GM21786 (cell line): ENCODE data around the gene CCDC187.

Experiments
- ATAC-seq: cut with Tn5 transposase; IDR thresholded peaks from one replicate; pipeline ENCODE4 v1.9.1; 2021; ENCODE audit not compliant: unreplicated experiment

Gene CCDC187

DNA sequence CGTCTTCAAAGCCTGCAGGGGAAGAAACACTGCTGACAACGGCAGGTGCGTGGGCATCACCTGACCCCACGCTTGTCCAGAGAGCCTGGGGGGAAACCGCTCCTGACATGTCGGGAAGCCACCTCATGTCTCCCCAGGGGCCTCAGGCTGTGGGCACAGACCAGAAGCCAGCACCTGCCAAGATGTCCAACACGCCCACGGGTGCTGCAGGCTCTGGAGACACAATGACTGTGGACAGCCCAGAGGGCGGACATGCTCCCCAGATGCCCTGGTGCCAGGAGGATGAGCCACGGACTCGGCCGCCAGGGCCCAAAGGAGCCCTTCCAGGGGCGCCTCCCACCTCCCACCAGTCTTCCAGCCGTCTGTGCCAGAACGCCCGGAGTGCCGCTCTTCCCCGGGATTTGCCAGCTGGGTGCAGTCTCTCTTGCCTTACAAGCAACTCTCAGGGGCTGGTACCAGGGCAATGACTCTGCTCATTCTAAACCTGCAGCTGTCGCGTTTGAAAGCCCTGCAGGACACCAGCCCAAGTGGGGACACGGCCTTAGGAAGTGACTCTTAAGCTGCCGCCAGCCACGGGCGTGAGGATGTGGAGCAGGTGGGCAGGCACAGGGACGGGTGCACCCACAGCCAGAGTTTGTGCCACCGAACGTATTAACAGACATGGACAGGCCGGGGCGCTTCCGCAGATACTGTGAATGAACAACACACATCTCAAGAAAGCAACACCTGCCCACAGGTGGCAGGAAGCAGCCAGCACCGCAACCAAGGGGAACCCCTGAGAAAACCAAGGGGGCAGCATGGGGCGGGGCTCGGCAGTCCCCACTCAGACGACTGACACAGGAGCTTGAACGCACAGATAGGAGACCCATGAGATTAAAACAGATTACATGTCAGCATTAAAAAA lies 92.2 kb downstream of the CCDC187 start:
- no peak for ATAC-seq

DNA sequence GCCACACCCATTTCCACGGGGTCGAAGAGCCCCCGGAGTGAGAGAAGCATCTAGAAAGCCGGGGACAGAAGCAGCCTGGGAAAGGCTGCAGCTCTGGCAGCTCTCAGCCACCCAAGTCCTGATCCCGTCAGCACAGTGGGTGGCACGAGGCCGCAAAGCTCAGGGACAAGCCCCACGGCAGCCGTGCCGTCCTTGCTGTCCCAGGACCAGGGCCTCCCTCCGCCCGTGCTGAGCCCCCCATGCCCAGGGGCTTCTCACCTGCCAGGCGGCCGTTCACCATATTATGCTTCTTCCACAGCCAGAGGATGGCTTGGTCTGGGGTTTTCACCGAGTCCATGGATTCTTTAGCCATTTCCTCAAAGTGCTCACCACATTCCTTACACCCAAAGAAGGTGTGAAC lies 92.9 kb downstream of the CCDC187 start:
- ATAC-seq = no peak

DNA sequence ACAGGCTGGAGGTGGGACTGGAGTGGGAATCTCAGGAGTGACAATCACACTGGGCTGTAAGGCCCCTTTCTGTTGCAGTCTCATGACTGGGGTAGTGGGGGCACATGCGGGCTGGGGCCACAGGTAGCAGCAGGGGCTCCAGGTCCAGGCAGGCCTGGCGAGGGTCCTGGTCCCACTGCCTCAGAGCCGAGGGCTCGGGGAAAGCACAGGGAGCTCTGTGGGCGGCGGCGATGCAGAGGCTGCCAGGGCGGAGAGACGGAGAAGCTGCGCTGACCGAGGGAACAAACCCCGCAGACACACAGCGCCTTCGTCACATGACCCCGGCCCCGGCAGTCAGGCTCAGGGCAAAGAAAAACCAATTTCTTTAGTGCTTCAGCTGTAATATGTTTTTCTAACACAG lies 93.6 kb downstream of the CCDC187 start:
- no peak for ATAC-seq

DNA sequence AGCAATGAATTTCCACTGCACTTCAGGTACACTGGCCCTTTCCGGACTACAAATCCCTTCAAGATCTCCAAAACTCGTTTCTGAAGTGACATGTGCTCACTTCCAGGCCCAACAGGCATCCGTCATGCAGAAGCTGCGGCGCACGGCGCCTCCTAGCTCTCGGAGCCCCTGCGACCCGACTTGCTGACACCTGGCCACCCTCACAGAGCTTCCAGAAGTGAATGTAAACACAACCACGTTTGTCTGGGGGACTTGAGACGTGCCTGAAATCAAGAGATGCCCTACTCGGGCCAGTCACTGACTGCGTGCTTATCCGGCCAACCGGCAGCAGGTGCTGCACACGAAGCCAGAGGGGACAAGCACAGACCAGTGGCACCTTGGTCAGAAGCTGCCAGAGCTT lies 94.1 kb downstream of the CCDC187 start:
- ATAC-seq = no peak

DNA sequence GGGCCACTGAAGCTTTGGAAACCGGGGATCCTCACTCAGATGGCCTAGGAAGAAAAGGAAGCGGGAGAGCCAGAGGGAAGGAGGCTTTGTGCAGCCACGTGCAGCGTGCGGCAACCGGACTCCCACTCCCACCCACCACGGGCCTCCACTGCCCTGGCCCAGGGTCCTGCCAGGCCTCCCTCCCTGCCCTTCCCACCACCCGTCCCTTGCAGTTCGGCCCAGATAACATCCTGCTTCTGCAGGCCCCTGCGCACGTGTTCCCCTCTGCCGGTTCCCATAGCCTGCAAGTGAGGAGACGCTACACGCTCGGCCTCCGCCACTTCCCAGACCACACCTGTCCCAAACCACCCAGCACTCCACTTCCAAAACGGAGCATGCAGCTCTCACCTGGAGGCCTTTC lies 94.7 kb downstream of the CCDC187 start:
- no peak for ATAC-seq

DNA sequence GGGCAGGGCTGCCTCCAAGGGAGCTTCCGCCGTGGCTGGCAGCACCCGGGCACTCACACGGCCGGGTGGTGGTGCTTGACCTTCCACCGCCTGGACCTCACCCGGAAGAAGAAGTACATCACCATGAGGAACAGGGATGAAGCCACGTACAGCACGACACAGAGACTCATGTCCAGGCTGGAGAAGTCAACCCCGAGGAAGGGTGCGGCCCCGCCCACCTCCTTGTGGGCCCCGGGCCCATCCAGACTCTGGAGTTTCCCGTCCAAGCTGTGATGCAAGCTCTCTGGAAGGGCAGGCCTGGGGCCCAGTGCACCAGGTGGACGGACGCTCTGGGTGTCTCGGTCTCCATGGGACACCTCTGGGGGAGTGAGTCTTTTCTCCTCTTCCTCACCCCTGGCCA lies 95.2 kb downstream of the CCDC187 start:
- no peak for ATAC-seq

DNA sequence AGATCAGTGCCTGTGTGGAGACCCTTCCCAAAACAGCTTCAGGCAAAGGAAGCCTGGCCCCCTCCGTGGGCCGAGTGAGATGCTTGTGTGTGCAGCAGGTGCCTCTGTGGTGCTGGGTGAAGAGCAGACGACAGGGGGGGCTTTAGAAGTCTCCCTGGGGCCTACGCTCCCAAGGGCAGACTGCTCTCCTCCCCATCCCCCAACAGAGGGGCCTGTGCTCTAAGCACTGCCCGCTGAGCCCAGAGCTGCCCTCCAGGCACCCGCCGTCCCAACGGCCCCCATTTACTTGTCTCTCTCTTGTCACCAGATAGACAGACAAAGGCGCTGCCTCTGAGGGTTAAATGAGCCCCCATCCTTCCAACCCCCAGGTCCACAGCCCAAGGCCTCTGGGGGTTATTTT lies 96.3 kb downstream of the CCDC187 start:
- ATAC-seq = no peak

DNA sequence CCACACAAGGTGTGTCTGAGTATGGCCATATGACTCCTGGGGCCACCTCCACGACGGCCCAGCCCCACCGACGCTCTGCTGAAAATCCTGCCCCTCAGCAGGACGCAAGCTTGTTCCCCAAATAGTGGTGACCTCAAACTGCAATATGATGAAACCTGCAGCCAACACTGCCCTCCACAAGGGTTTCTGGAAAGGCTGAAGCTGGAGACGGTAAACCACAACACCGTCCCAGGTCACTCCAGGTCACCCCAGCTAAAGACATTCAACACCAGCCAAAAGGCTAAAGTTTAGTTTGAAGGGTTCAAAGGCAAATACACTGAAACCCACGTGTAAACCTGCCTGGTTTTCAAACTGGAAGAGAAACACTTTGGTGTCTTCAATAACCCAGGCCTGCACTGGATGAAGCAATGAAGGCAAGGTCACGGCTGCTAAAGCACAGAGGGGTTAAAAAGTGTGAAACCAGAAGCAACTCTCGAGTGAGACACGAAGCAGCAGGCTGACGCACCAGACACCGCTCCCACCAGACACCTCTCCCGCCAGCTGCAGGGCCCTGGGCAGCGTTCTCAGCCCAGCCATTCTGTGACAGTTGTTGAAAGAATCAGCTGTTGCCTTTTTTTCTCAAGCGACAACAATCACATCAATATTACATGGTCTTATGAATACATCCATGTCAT lies 97.2 kb downstream of the CCDC187 start:
- ATAC-seq = no peak

DNA sequence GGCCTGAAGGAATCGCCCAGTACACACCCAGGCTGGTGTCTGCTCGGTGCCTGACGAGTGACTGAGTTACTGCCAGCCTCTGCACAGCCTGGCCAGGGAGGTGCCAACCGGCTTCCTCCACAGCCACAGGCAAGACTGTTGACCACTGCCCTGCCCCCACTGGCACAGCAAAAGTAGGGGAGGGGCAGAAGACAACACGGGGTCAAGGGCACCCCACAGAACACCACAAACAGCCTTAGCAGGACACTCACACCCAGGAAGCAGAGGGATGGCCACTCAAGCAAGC lies 98.2 kb downstream of the CCDC187 start:
- no peak for ATAC-seq

DNA sequence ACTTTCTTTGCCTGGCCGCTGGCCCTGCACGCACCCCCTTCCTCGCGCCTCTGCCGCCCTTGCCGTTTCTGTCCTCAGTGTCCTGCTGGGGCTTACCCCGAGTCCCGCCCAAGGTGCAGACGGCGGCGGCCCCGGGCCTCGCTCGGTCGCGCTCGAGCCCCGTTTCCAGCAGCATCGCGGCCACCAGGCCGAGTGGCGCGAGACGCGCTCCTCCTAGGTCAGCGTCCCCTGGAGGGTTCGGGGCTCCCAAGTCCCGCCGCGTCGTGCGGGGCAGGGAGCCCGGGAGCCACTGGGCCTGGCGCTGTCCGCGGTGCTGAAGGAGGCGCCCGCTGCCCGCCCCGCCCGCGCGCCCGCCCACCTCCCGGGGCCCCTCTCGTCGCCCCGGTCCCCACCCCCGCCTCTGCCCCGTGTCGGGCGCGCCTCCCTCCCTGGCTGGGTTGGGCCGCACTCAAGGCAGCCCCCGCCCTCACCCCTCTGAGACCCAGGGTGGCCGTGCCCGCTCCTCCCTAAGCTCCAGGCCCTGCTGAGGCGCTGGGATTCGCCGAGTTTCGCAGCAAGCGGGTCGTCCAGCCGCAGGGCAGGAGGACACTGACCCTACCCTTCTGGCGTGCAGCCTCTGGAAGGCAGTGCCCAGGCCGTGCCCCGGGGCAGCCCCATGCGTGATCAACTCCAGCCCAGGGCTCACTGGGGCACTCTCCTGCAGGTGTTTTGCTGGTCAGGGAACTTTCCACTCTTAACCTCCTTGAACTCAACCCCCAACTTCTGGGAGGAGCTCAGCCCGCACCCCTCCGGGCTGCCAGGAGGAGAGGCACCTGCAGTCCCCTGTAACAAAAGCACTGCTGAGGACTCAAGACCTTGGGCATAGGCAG lies 98.8 kb downstream of the CCDC187 start, which contains the start of gene LHX3:
Gene LHX3, minus strand, starts transcription at position 291 of the 869 bp plus-strand sequence. Its CDS starts 116 bp downstream, at position 175.
- ATAC-seq = no peak

DNA sequence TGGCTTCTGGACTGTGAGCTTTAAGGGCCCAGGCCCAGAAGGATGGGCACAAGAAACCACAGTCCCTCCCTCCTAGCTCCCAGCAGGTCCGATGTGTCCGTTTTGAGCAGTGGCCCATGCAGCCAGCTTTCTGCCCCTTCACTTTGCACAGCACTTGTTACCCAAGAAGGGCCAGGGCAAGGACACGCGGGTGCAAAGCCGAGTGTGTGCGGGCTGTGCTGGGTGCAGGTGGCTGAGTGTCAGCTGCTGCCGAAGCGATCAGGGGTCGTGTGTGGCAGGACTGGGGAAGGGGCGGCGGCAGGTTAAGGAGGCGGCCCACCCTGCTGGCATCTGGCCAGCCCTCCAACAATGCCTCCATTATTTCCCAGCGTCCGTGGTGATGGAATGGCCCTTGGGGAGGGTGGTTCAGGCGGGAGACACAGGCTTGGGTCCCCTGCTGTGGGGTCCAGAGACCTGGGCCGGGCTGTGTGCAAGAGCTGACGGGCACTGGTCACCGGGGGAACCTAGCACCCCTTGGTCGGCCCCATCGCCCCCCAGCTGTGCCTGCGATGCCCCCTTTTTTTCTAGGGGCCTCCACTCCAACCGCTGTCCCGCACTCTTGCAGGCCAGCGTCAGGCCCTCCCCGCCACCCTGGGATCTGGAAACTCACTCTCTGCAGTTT lies 99.6 kb downstream of the CCDC187 start:
- no peak for ATAC-seq

DNA sequence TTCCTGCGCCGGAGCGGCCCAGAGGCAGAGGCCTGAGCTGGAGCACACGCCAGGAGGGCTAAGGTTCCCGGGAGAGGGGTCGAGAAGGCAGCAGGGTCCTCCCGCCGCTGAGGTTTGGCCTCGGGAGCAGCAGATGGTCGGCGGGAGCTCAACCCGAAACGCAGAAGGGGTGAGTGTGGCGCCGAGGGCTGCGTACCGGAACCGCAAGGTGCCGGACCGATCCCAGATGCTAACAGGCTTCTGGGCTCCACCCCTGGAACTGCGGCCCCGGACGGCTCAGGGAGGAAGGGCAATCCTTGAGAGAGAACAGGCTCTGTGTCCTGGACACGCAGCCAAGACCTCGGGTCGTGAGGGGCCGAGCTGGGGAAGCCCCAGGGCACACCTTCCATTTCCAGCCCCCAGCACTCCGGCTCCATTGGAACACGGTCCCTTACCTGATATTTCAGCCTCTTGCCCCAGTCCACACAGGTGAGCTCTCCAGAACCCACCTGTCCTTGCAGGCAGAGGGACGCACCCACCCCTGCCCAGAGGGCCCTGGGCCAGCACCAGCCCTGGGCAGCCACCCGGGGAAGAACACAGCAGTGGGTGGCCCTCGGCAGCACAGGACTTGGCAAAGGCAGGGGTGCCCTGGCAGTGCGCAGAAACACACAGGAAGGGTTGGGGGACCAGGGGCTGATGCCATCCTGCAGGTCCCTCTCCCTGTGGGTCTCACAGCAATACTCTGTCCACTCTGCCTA lies 100.3 kb downstream of the CCDC187 start:
- no peak for ATAC-seq

DNA sequence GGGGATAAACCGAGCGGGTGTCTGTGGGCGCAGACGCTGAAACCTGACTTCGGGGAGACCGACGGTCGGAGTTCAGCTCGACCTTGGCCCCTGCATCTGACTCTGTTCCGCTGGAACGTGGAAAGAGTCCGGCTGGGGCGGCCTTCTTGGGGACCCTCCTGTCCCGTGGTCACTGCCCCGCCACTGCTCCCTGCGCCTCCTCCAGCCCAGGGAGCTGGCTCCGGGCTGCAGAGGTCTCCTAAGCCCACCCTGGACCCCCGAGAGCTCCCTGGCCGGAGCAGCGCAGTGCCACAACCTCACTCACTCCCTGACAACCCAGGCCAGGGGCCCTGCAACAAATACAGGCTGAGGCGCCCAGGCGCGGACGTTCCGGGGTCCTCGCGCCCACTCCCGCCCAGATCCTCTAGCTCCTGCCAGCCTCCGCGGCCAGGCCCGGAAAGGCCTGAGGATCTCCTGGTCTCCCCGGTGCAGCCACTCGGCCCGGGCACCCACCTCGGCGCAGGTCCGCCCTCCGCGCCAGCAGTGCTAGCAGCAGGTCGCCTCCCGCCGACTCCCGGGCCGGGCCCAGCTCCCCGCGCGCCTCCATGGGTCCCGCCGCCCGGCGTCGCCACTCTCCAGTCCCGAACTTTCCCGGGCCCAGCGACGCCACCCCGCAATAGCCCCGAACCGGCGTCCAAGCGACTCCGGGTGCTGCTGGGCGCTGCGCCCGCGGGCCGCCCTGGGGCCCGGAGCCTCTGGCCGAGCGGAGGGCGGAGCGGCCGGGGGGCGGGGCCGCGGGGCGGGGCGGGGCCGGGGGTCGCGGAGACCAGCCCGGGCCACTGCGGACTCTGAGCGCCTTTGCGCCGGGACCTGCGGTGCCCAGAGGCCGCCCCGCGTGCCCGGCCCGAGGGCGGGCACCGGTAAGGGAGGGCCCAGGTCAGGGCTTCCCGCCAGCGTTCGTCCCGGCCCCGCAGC lies 101.2 kb downstream of the CCDC187 start:
- no peak for ATAC-seq

DNA sequence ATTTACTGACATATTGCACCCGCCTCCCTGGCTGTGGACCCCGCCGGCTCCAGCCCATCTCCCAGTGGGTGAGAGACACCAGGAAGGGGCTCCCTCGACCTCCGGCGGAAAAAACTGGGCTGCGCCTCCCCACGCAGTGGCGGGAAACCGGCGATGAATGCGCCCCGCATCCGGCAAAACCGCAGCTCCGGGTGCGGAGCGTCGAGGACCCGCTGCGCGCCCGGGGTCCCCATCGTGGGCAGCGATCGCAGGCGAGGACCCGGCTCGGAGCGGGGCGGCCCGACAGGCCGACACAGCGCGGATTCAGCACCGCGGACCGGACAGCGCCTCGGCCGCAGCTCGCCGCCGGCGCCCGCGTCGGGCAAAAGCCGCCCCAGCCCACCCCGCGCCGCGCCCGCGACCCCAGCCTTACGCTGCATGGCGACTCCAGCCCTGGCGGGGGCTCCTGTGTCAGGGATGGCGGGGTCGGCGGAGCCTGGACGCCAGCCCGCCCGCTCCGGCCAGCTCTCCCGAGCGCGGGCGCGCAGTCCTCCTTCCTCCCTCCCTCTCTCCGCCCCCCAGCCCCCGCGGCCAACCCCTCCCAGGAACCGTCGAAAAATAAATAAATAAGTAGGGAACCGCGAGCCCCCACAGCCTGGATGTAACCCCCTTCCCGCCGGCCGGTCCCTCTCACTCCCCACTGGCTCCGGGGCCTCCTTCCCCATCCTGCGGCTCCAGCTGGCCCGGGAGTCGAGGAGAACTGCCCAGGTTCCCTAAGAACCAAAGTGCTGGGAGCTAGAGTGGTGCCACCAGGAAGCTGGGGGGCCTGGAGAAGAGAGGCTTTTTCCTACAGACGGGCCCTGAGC lies 102.1 kb downstream of the CCDC187 start:
- no peak for ATAC-seq

DNA sequence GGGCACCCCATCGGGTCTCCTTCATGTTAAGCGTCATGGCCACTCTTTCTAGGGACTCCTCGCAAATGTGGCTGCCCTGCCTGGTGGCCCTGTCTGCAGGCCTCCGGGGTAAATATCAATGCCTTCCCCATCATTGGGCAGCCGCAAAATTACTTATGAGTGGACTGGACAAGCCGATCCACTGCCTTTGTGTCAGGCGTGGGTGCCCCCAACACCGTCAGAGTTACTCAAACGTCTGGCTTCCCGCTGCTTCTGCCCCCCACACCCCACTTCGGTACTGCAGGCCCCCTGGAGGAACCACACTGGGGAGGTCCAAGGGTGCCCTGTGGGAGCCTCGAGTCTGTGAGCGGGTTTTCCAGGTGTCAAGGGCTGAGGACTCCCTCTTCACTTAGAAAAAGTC lies 102.7 kb downstream of the CCDC187 start:
- no peak for ATAC-seq

DNA sequence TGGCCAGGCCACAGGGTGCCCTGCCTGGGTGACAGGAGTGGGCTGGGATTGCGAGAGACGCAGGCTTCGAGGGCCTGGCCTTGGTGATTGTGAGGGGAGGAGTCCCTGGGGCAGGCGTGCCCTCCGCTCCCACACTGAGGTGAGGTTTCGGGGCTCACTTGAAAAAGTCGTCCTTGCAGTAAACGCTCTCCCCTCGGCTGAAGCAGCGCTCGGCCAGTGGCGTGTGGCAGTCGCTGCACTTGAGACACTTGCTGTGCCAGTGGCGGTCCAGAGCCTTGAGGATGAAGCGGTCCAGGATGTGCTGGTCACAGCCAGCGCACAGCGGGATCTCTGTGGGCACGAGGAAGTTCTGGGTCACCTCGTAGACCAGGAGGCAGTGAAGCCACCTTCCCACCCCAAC lies 103.5 kb downstream of the CCDC187 start:
- no peak for ATAC-seq
